CD4-positive, alpha-beta T cell treated with Interleukin-4 for 4 hours (primary cell): ENCODE results near the gene SETD3.

ENCODE experiments used
- DNase-seq: peaks from one replicate; pipeline ENCODE4 v3.0.0-alpha.2; 2020

The SETD3 gene

DNA sequence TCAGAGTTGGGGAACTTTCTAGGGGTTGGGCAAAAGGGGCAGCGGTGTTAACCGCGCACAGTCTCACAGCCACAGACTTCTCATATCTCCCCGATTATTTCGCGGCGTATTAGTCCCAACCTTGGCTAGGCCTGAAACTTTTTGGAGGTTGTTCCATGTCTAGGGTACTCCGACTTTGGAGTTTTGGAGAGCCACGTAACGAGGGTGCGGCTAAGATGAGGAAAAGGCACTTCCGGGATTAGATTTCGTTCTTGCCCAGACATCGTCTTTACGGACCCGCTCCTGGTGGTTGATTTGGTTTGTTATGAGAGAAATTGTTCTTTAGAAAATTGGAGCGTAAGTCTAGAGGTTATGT lies 1.1 kb upstream of the SETD3 start:
- peak; percentile 20 for DNase-seq

- peak; percentile 100 for DNase-seq
These were observed 472 bp upstream of the SETD3 start, which contains the start of gene CCNK for GRCh38 chr14:99480917-99481744. Gene CCNK, plus strand, starts transcription at chr14:99481409. Its CDS starts 11,269 bp downstream, at chr14:99492678.

DNA sequence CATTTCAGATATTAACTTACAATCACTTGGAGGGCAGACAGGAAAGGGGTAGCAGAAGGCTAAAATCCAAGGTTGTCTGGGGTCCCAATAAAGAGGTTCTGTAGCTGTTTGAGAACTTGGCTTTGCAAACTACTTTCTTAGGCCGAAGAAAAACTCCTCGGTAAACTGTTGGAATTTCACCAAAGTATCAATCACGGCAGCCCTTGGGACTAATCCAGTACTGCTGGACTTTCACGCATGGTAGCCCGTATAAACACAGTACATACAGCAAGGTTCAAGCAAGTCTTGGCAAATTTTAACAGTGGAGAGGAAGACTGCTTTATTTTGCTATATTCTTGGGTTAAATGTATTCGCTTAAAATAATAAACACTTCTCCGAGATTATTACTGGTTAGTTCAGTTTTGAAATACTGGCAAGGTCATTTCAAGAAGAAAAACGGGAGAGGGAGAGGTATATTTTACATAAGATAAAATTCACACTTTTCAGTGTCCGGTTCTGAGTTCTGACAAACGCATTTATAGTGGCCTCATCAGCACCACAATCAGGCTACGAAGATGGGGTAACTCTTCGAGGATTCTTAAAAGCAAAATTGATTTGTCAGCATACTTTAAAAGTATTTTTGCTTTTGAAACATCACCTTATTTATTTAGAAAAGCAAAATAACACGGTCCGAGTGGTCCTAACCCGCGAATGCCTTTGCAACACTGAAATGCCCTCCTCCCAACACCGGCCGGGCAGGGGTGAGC lies 1.3 kb downstream of the SETD3 start:
- no peak for DNase-seq

- no peak for DNase-seq
These were observed 2.5 kb downstream of the SETD3 start for GRCh38 chr14:99478128-99478527.

GRCh38 chr14:99476864-99477263 lies 3.8 kb downstream of the SETD3 start:
- no peak for DNase-seq

GRCh38 chr14:99475660-99476059 lies 5.0 kb downstream of the SETD3 start:
- DNase-seq, result no peak

DNA sequence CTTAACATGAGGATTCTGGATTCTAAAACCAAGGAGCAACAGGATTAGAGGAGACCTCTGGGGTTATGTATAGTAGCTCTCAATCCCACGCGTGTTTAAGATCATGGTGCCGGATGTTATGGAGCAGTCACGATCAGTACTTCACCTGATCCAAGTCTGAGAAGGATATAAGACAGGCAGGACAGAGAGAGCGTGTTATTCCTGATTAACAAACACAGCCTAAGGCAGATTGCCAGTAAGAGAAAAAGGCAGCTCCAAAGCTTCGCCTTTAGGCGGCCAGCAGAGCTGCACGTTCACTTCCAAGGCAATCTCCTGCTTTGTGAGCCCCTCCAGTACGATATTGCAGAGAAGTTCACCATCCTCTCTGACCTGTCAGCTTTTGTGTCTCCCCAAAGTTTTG lies 5.5 kb downstream of the SETD3 start:
- DNase-seq, result no peak

GRCh38 chr14:99473458-99473857 lies 7.2 kb downstream of the SETD3 start:
- no peak for DNase-seq

GRCh38 chr14:99472937-99473336 lies 7.7 kb downstream of the SETD3 start:
- no peak for DNase-seq

GRCh38 chr14:99471731-99472130 lies 8.9 kb downstream of the SETD3 start:
- DNase-seq, result no peak

DNA sequence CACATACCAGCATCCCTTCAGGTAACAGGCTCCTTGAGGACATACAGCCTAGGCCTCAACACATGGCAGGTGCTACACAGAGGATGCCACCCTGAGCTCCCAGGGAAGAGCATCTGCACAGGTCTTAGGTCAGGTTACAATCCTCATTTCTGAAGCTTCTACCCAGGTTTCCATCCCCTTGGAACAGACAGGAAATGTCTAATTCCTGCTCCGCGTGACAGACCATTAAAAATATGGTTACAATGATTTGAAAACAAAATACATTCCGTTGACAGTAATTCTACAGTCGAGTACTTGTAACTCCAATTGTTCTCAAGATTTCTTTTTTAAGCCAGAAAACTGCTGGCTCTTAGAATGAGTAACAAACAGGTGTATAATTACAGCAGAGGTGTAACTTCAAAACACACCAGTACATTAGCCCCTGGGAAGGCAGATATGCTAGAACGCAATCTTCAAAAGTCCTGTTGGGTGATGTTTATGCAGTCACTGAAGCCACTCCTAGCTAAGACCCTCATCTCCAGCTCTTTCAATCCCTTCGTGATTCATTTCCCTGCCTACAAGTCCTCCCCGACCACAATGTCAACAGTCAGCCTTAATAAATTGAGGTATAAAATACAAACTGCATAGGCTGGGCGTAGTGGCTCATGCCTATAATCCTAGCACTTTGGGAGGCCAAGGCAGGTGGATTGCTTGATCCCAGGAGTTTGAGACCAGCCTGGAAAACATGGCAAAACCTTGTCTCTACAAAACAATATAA lies 11.6 kb downstream of the SETD3 start:
- DNase-seq, result no peak

- DNase-seq, result no peak
These were observed 12.6 kb downstream of the SETD3 start for GRCh38 chr14:99468081-99468480.

DNA sequence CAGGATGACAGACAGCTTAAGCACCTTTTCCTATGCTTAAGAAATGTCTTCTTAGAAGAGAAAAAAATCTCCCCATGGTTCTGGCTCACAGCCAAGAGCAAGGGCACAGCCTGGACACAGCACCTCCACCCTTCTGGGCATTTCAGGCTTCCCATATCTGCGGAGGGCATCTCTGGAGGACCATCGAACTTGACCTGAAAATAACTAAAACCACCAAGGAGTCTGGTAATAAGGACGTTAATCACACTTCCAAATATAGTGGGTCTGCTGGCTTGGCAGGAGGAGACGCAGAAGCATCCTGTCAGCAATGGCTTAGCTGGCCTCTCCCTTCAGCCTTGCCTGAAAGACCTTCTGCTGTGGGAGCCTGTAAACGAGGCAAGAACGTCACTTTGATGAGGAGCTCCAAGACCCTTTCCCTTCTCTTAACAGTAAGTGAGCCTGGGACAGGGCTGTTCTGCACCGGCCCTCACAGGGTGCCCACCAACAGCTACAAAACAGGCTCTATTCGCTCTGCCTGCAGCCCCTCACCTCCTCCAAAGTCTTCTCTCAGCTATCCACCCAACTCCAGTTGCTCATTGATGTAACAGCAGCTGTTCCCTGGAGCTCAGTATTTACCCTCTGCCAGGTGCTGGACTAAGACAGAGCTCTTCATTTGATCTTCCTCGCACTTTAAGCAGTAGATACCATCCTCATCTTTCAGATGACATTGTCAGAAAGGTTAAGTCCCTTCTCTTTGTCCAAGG lies 13.2 kb downstream of the SETD3 start:
- DNase-seq, result no peak

DNA sequence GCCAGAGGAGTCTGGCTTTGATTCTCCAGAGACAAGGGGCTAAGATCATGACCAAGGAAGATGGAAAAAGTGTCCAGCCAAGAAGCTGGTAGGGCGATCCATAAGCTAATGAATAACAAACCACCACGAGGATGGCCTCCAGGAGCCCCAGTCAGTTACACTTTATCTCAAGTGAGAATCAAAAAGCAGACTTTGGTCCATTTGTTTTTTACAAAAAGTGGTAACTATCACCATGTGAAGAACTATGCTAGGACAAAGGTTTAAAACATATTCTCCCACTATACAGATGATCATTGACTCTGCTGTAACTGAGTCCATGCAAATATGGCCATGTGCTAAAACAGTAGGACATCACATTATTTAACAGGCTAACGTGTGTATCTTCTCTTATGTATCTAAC lies 13.9 kb downstream of the SETD3 start:
- no peak for DNase-seq

DNA sequence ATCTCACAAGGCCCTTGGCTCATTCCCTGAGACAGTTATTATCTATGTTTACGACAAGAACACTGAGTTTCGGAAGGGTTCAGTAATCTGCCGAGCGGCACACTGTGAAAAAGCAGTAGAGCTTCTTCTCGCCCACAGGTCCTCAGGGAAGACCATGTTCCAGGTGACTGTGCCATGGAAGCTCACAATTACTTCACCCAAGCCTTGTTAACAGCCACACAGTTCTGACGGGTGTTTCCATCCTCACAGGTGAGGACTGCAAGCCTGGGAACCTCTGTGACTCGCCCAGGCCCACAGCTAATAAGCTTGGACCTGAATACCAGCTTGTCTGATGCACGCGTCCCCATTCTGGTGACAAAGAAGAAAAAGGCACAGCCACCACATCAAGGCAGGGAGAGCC lies 15.4 kb downstream of the SETD3 start:
- DNase-seq, result no peak

- DNase-seq, result no peak
These were observed 16.7 kb downstream of the SETD3 start for GRCh38 chr14:99463974-99464373.

- DNase-seq, result no peak
These were observed 18.4 kb downstream of the SETD3 start for GRCh38 chr14:99462210-99462609.

GRCh38 chr14:99461411-99462085 lies 19.1 kb downstream of the SETD3 start:
- DNase-seq, result no peak

- no peak for DNase-seq
These were observed 19.9 kb downstream of the SETD3 start for GRCh38 chr14:99460793-99461192.

DNA sequence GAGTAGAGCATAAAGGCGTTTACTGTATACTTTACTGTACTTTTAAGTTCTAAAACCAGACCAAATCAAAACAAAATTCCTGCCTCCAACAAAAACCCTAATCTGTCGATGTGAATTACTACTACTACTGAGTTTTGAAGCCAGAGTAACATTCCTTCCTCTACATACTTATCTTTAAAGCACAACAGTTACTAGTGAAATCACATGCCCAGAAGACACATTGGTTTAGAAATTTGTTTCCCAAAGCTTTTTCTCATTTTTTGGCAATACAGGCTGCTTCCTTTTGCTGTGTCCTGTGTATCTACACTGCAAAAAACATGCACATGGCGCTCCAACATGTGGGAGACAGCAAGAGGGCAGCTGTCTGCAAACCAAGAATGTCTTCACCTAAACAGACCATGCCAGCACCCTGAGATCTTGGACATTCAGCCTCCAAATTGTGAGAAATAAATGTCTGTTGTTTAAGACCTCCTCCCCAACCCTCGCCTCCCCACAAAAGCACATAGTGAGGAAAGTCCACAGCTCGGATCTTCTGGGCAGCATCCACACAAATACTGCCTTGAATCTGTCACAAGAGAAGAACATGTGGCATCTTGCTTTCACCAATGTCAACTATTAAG lies 21.1 kb downstream of the SETD3 start:
- DNase-seq, result no peak

DNA sequence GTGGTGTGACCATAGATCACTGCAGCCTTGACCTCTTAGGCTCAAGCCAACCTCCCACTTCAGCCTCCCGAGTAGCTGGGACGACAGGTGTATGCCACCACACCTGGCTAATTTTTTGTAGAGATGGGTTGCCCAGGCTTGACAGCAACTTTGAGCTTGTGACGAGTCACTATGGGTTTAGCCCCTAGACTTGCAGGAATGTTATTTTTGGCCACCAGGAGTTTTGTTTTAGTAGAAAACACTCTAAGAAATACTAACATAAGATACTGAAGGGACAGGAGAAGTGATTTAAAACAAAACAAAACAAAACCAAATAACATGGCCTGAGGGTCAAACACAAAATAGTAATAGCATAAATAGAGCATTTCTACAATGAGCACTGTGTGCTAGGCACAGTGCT lies 26.4 kb downstream of the SETD3 start:
- DNase-seq, result no peak

DNA sequence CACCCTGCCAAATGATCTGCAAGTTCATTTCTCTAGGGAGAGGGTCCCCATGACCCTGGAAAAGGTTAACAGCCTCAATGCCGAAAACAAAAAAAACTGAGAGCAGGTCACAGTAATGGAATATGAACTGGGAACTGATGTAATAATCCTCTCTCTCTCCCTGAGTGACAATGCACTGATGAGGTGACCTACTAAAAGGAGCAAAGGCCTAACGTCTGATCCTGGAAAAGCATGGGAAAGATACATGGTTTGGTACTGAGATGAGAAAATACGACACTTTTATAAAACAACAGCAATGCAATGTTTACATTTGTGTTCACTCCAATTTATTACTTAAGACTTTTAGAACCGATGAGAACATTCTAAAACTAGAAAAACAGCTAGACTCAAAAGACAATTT lies 27.7 kb downstream of the SETD3 start:
- DNase-seq, result no peak
